ENCODE data around the gene CDK5. TPM values are rescaled to one million over a fixed set of nuclear protein-coding genes. Genes with fewer than 3 reads are reported as not detected.
A peak's percentile ranks its signal among the peaks of the same experiment; 100 is the strongest.

Gene CDK5
- total RNA-seq, 1 experiment from 2014 or later = 19.8 TPM

GRCh38 chr7:151011097-151011409 is 46.6 kb downstream of the CDK5 start:
- Histone ChIP-seq H3K27ac (ENCODE audit: low read depth, low read length) (peak overlapping the region; percentile 71; the same call in 1 of the 2 replicates), H3K9me3 (ENCODE audit: control insufficient read depth in 1 of 2, insufficient read depth in 1 of 2, low read depth in 1 of 2, low read length in 2 of 2) (no peaks in the 10 kb centered on the region), H3K4me2 (ENCODE audit: low read length) (peak overlapping the region; percentile 94), H3K4me1 (ENCODE audit: control insufficient read depth in 1 of 2, insufficient read depth in 2 of 2, low read length in 2 of 2) (peaks cover 16 to 56% of the 10 kb centered on the region in 2 experiments; a peak in 3 of 4 replicates), H3K79me2 (ENCODE audit: insufficient read depth, low read length) (peaks cover 4% of the 10 kb centered on the region; the same call in 1 of the 2 replicates), H3K4me3 (replicated peaks in 1 of 2; ENCODE audit: low read depth in 1 of 2, low read length in 2 of 2) (peak overlapping the region; percentile 72 to 73), H3K9me2 (ENCODE audit: insufficient read depth) (no peaks in the 10 kb centered on the region), H3K36me3 (ENCODE audit: control insufficient read depth in 1 of 2, insufficient read depth in 2 of 2, low read length in 2 of 2) (no peaks in the 10 kb centered on the region), H3K27me3 (ENCODE audit: insufficient read depth, low read length) (no peaks in the 10 kb centered on the region), H3K9ac (ENCODE audit: low read length) (peak overlapping the region; percentile 81), H4K20me1 (ENCODE audit: insufficient read depth) (no peaks in the 10 kb centered on the region), H2AFZ (ENCODE audit: low read depth, low read length, poor library complexity, severe bottlenecking) (no peak overlapping the region)
- ATAC-seq (no peak), DNase-seq (ENCODE audit: low read depth, low spot score) (no peak)
- ChIA-PET POLR2A (interaction anchor here (1.5 to 2.2 kb wide), 2 partner anchors 17 to 102 kb away, joined by 3 to 7 read pairs; partner anchors contain the start of gene ABCB8), RAD21 (ENCODE audit: low non-redundant PET in 1 of 2, low total read pairs in 2 of 2, uncharacterized antibody in 2 of 2, unreplicated experiment in 2 of 2) (no interaction called here), CTCF (interaction anchor here (0.9 to 5.4 kb wide), 4 partner anchors 9 to 100 kb away, joined by 5 to 59 read pairs (median 7); partner anchors contain the start of gene ABCB8)
- TF ChIP-seq SP1 (IDR thresholded peaks at IDR 0.05; ENCODE audit: low read depth) = no peak
- TF ChIP-seq SIN3A (IDR thresholded peaks at IDR 0.05; ENCODE audit: low read depth) = no peak
- TF ChIP-seq YY1 (IDR thresholded peaks at IDR 0.05; ENCODE audit: extremely low read depth, insufficient replicate concordance, low read depth, low read length) = no peak
- no peak for TF ChIP-seq JUND (IDR thresholded peaks at IDR 0.05)
- no peak for TF ChIP-seq POLR2AphosphoS5 (IDR thresholded peaks at IDR 0.05; ENCODE audit: low read depth, low read length)
- no peak for TF ChIP-seq MAX (IDR thresholded peaks at IDR 0.05)
- TF ChIP-seq SRF (IDR thresholded peaks at IDR 0.05; ENCODE audit: low read depth) = no peak
- no peak for TF ChIP-seq ZFX (IDR thresholded peaks at IDR 0.05)
- no peak for TF ChIP-seq FOSL1 (IDR thresholded peaks at IDR 0.05; ENCODE audit: low read depth)
- no peak for TF ChIP-seq REST (IDR thresholded peaks at IDR 0.05; ENCODE audit: low read depth)
- no peak for TF ChIP-seq TCF7L2 (IDR thresholded peaks at IDR 0.05; ENCODE audit: borderline replicate concordance, extremely low read depth, insufficient read depth, insufficient read length)
- TF ChIP-seq ELF1 (IDR thresholded peaks at IDR 0.05; ENCODE audit: borderline replicate concordance, low read depth) = no peak
- TF ChIP-seq CTCF (IDR thresholded peaks at IDR 0.05 in 2 of 3, conservative IDR thresholded peaks at IDR 0.05 in 1 of 3; ENCODE audit: borderline replicate concordance in 1 of 3, insufficient read depth in 1 of 3, low read depth in 2 of 3, low read length in 2 of 3) = no peak
- TF ChIP-seq ZBTB33 (IDR thresholded peaks at IDR 0.05; ENCODE audit: extremely low read depth, insufficient replicate concordance, low read length) = no peak
- TF ChIP-seq RAD21 (IDR thresholded peaks at IDR 0.05; ENCODE audit: low read depth) = no peak
- no peak for TF ChIP-seq EGR1 (IDR thresholded peaks at IDR 0.05; ENCODE audit: low read depth)
- no peak for TF ChIP-seq CBX3 (IDR thresholded peaks at IDR 0.05; ENCODE audit: low read depth)
- TF ChIP-seq CEBPB (IDR thresholded peaks at IDR 0.05; ENCODE audit: low read depth) = no peak
- TF ChIP-seq ATF3 (IDR thresholded peaks at IDR 0.05) = no peak
- no peak for TF ChIP-seq EZH2phosphoT487 (IDR thresholded peaks at IDR 0.05; ENCODE audit: borderline replicate concordance)
- BruUV-seq (replicated peaks) = no TSS peak
- intact Hi-C loops (cut with micrococcal nuclease) = loop anchor here (10.0 kb wide), 1 partner anchor 236 kb away; no protein-coding TSS in a partner anchor

All from HCT116 (cell line).